HUDEP-2 (cell line): Measurements from ENCODE around the gene SLC8B1.
A peak's percentile ranks its signal among the peaks of the same experiment; 100 is the strongest.

Source experiments
- DNase-seq, 76 experiments: peaks; one replicate each; lab custom pipeline; 2025; ENCODE audit not compliant: unreplicated experiment in 76 of 76; lab: John Stamatoyannopoulos, UW

The SLC8B1 gene

DNA sequence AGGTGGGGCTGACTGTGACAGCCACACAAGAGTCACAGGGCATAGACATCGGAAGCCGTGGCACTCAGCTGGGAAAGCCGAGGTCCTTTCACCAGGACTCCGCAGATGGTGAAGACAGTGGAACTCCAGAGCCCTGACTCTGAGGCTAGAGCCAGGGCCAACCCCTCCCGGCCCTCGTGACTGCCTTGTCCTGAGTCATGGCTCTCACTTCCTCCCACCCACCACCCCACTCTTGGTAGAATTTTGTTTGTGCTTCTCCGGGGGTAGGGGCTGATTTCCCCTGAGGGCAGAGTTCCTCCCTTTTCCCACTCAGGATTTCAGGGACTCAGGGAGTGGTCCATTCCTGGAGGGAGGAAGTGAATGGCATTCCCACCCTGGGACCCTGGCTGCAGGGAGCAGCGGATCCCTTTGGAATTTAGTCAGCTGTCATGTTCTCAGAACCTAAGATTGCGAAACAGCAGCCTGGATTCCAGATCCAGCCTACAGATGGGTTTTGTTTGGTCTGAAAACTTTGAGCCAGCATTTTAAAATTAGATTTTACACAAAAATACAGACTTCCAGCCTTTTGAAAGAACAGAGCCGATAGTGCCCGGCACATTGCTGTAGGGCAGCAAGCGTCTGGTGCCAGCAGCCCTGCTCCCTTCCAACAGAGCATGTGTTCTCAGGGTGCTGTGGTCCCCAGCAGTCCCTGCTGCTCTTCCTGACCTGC, 62.9 kb downstream of the SLC8B1 start:
- peak in 1 of 76 experiments; percentile 2 for DNase-seq

DNA sequence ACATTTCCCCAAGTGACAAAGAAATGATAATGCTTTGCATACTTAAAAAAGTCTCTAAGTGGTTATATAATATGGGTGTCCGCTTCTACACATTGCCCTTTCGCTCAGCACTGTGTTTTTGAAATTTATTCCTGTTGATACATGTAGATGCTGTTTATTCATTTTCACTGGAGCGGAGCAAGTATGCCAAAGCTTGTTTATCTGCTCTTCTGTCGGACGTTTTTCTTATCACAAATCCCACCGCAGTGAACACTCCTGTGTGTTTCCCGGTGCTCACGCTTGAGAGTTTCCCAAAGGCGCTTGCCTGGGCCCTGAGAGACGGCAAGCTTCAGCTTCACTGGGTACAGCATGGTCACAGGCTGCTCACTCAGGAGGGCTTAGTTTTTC, 63.5 kb downstream of the SLC8B1 start:
- no peak for DNase-seq

- no peak for DNase-seq
These were observed 64.2 kb downstream of the SLC8B1 start for GRCh38 chr12:113270709-113271009.

- DNase-seq, result no peak
These were observed 65.5 kb downstream of the SLC8B1 start for GRCh38 chr12:113269257-113269943.

DNA sequence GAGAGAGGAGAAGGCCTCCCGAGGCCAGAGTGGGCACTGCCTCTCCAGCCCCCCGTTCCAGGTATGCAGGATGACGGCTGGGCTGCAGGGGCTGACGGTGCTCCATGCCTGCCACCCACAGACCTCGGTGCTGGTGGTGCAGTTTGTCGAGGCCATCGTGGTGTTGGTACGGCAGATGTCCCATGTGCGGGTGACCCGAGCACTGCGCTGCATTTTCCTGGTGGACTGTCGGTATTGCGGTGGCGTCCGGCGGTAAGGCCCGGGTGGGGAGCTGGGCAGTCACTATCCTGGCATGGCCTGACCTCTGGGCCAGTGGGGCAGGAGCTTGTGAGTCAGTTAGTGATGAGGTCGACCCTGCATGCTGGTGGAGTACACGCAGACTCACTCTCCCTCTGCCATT, 66.3 kb downstream of the SLC8B1 start:
- DNase-seq, result no peak

DNA sequence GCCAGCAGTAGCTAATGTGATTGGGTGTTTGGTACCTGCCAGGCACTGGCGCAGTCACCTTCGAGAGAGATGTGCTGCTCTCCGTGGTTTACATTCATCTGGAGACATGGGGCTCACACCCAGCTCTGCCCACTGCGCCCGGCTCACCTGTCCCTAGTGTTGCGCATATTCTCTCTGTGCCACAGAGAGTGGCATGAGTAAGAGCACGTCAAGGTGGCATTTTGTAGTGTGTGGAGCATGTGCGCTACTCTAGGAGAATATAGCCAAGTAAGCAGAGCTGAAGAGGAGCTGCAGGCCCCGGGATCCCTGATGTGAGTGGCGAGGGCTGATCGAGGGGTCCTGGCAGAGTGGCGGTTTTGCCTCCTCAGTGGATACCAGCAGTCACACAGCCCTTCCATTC, 66.8 kb downstream of the SLC8B1 start:
- DNase-seq, result no peak

GRCh38 chr12:113267621-113268020, 67.3 kb downstream of the SLC8B1 start:
- no peak for DNase-seq

DNA sequence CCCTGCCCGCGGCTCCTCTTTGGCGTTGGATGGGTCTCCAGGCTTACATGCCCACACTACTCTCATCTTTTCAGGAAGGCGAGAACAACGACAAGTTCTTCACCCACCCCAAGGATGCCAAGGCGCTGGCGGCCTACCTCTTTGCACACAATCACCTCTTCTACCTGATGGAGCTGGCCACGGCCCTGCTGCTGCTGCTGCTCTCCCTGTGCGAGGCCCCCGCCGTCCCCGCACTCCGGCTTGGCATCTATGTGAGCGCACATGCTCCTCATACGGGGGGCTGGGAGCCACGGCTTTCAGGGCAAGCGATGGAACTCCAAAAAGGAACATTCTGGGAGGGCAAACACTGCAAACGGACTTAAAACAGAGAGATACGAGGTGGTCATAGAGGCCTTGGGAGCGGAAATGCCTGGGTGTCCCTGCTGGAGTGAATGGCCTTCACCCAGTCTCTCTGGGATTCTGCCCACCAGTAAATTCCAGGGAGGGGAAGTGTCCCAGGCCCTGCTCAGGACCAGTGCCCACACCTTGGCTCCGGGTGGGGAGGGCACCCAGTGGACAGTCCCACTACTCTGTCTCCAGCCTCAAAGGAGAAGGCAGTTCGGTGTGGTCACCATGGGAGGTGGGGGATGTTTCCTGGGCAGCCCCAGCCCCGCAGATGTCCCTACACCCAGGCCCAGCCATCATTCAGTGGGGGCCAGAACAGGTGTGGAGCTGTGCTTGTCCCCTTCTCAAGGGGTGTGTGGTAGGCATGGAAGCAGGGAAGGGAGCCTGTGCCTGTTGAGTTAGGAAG, 68.6 kb downstream of the SLC8B1 start:
- no peak for DNase-seq

DNA sequence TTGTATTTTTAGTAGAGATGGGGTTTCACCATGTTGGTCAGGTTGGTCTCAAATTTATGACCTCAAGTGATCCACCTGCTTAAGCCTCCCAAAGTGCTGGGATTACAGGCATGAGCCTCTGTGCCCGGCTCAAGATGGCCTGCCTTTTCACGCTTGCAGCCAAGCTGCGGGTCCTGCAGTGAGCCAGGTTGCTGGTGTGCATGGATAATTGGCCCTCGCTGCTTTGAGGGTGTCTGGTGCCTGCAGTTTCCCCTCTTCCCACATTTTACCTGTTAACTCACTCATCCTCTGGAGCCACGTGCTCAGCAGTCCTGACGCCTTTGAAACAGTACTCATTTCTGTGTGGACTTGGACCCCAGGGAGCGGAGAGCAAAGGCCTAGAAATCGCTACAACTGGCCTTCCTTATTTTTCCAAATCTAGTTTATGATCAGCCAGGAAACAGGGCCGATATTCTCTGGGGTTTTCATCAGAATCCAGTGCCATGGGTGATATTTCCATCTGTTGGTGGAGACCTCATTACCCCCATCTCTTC, 71.4 kb downstream of the SLC8B1 start:
- no peak for DNase-seq

GRCh38 chr12:113262710-113263109, 72.2 kb downstream of the SLC8B1 start:
- no peak for DNase-seq

GRCh38 chr12:113261847-113262470, 73.0 kb downstream of the SLC8B1 start:
- peak in 21 of 76 experiments; percentile 2 to 56 (median 14) for DNase-seq

DNA sequence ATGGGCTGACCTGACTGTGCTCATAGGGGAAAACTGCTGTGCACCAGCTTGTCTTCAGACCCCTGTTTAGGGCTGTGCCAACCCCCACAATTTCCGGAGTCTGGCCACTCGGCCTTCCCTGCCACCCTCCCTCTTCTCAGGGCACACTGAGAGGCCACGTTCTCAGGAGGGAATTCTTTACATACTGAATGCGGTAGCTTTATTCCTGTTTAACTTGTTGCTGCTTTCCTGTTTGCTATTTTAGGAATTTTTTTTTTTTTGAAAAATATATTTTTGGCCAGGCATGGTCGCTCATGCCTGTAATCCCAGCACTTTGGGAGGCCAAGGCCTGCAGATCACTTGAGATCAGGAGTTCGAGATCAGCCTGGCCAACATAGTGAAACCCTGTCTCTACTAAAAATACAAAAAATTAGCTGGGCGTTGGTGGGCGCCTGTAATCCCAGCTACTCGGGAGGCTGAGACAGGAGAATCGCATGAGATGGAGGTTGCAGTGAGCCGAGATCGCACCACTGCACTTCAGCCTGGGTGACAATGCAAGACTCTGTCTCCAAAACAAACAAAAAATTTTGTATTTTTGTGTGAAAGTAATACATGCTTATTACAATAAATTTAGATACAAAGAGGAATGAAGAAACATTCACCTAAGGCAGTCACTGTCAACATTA, 74.1 kb downstream of the SLC8B1 start:
- no peak for DNase-seq

GRCh38 chr12:113260127-113260526, 74.8 kb downstream of the SLC8B1 start:
- no peak for DNase-seq

- DNase-seq, result no peak
These were observed 77.3 kb downstream of the SLC8B1 start for GRCh38 chr12:113257564-113257963.

- DNase-seq, result no peak
These were observed 80.6 kb downstream of the SLC8B1 start for GRCh38 chr12:113254298-113254697.

DNA sequence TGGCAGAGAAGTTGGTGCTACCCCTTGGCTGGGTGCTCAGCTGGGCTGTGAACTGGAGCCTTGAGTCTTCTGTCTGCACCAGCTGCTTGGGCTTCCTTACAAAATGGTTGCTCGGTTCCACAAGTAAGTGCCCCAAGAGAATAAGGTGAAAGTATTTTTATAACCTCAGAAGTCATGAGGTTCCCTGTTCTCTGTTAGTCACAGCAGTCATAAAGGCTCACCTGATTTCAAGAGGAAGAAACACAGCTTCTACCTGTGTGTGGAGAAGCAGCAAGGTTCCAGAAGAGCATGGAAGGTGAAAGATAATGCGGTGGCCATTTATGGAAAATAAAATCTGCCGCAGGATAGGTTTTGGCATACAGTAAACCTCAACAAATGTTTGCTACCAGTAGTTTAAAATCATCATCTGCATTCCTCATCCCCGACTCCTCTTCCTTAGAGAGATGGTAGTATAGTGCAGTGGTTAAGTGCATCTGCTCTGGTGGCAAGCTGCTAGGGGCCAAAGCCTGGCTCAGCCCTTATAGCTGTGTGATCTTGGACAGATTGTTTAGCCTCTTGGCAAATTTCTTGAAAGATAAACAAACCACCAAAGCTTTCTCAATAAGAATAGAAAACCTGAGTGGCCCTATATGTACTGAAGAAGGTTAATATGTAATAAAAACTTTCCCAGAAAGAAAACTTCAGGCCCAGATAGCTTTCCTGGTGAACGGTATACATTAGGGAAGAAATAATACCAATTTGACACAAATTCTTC, 81.2 kb downstream of the SLC8B1 start:
- no peak for DNase-seq

DNA sequence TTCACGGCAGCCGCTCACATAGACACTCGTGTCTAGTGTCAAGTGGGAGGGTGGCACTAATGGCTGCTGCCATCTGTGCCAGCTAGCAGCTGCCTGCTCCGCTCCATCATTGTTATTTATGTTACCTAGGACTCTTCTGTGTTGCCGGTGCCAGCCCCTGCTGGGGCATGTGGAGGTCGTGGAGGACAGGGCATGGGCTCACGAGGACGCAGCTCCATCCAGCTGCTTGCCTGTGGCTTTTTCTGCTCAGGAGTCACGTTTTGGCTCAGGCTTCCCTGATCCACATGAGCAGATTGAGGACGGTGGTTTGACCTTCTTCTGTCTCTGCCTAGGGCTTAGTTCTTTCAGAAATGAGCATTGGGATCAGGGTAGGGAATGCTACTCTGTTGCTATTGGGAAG, 82.4 kb downstream of the SLC8B1 start:
- no peak for DNase-seq

- no peak for DNase-seq
These were observed 83.4 kb downstream of the SLC8B1 start for GRCh38 chr12:113251404-113252070.

DNA sequence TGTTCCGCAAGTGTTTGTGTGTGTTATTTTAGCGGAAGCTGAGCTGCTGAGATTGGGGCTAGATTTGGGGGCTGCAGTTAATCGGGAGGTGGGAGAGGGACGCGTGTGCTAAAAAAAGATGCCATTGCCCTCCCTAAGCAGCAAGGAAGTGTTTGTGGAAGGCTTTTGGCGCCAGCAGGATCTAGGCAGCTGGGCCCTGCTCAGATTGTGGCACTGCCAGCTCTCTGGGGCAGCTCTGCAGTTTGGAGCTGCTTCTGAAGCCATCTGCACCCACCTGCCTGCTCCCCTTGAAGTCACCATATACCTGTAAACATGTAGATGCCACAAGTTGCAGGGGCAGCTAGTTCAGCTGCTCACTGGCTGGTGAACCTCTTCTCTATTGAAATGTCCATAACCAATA, 84.9 kb downstream of the SLC8B1 start:
- DNase-seq, result no peak
